Measurements from ENCODE around the gene RLF.
A peak's percentile ranks its signal among the peaks of the same experiment; 100 is the strongest.

Gene RLF

GRCh38 chr1:40257688-40258444, 96.7 kb downstream of the RLF start, which contains the start of gene ZMPSTE24:
Gene ZMPSTE24, plus strand, starts transcription at chr1:40258236. Its CDS starts 36 bp downstream, at chr1:40258272.
- ATAC-seq = peak; percentile 98
- TF ChIP-seq ZNF565 (CRISPR knock-in tag; conservative IDR thresholded peaks at IDR 0.05; ENCODE audit: low read depth) (no peak), ZC3H10 (CRISPR knock-in tag; IDR thresholded peaks at IDR 0.05) (no peak), PATZ1 (CRISPR knock-in tag; IDR thresholded peaks at IDR 0.05; ENCODE audit: borderline replicate concordance) (peak; percentile 67), RARB (CRISPR knock-in tag; IDR thresholded peaks at IDR 0.05) (no peak), ZNF70 (CRISPR knock-in tag; IDR thresholded peaks at IDR 0.05) (0 out of 2 replicates have a peak, but pooled peaks have one; percentile 37)

- ATAC-seq = no peak; the same call in 1 of the 3 replicates
- no peak for TF ChIP-seq ZFP3 (CRISPR knock-in tag; IDR thresholded peaks at IDR 0.05)
- TF ChIP-seq SNAI2 (CRISPR knock-in tag; IDR thresholded peaks at IDR 0.05) = no peak
- TF ChIP-seq TOX (CRISPR knock-in tag; IDR thresholded peaks at IDR 0.05; ENCODE audit: borderline replicate concordance) = no peak
- no peak for TF ChIP-seq PPARA (CRISPR knock-in tag; IDR thresholded peaks at IDR 0.05; ENCODE audit: borderline replicate concordance)
- no peak for TF ChIP-seq TSHZ2 (CRISPR knock-in tag; IDR thresholded peaks at IDR 0.05)
- no peak for TF ChIP-seq ZFP30 (CRISPR knock-in tag; IDR thresholded peaks at IDR 0.05)
- no peak for TF ChIP-seq CSRNP3 (CRISPR knock-in tag; IDR thresholded peaks at IDR 0.05)
- no peak for TF ChIP-seq POU6F1 (CRISPR knock-in tag; IDR thresholded peaks at IDR 0.05; ENCODE audit: borderline replicate concordance, low read depth)
- no peak for TF ChIP-seq TCF4 (CRISPR knock-in tag; IDR thresholded peaks at IDR 0.05; ENCODE audit: borderline replicate concordance)
- TF ChIP-seq ARNTL (CRISPR knock-in tag; IDR thresholded peaks at IDR 0.05; ENCODE audit: borderline replicate concordance, low read depth) = no peak
- TF ChIP-seq BACH2 (CRISPR knock-in tag; IDR thresholded peaks at IDR 0.05; ENCODE audit: borderline replicate concordance) = no peak
- TF ChIP-seq PATZ1 (CRISPR knock-in tag; IDR thresholded peaks at IDR 0.05; ENCODE audit: borderline replicate concordance) = no peak
- no peak for TF ChIP-seq OSR1 (CRISPR knock-in tag; IDR thresholded peaks at IDR 0.05)
- TF ChIP-seq ZNF565 (CRISPR knock-in tag; conservative IDR thresholded peaks at IDR 0.05; ENCODE audit: low read depth) = no peak
- no peak for TF ChIP-seq ESRRG (CRISPR knock-in tag; IDR thresholded peaks at IDR 0.05)
Observed at GRCh38 chr1:40258445-40258769, 97.2 kb downstream of the RLF start.

GRCh38 chr1:40264354-40264781, 103.2 kb downstream of the RLF start:
- TF ChIP-seq PATZ1 (CRISPR knock-in tag; IDR thresholded peaks at IDR 0.05; ENCODE audit: borderline replicate concordance) (no peak), ESRRG (CRISPR knock-in tag; IDR thresholded peaks at IDR 0.05) (no peak), TSHZ2 (CRISPR knock-in tag; IDR thresholded peaks at IDR 0.05) (no peak), SNAI2 (CRISPR knock-in tag; IDR thresholded peaks at IDR 0.05) (no peak), GLIS3 (CRISPR knock-in tag; IDR thresholded peaks at IDR 0.05) (no peak), RARB (CRISPR knock-in tag; IDR thresholded peaks at IDR 0.05) (no peak)
- no peak for ATAC-seq

All from SK-N-SH treated with all-trans-retinoic acid at 6 μM for 48 hours (cell line).